ENCODE data around the gene SPEM2.

Gene SPEM2

DNA sequence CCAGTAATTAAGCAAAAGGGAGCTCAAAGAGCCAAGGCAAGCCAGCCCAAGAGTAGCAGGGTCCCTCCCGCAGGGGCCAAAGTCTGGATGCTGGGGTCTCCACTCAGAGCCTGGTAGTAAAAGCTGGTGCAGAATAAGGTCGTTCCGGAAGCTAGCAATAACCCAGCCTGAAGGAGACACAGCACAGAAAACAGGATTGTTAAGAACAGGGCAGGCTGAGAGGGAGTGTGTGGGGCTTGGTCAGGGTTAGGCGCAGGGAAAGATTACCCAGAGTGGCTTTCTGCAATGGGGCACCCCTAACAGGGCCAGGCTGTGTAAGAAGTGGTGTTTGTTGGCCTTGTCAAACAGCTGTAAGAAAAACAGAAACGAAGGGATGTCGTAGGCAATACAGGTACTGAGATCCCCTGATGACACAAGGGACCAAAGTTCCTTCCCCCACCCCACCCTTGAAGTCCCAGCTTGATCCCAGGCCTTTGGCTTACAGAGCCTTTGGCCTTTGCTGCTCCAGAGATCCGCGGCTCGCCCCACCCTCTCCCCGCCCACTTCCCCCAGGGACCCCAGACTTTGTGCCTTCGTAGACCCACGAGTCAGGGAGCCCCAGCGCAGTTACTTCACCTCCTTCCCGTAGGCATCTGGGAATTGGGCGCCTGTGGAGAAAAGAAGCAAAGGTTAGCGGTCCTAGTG is 22.2 kb upstream of the SPEM2 start:
- no peak for TF ChIP-seq CTCF (IDR thresholded peaks at IDR 0.05; ENCODE audit: borderline replicate concordance, control extremely low read depth, extremely low read depth, insufficient read depth, missing control alignments)
- no peak for DNase-seq (ENCODE audit: low spot score)
- in situ Hi-C loops (cut with MboI; ENCODE audit: low sequenced_read_pairs, unreplicated experiment): no loop called here

DNA sequence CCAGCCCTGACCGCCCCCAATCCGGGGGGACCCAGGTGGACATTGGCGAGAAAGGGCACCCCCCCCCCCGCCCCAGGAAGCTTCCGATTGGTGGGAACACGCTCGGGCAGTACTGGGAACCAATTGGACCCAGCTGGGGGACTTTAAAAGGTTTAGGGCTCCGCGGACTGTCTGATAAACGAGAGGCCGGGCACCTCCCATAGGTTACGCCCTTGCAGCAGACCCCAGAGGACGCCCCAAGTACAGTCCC is 21.8 kb upstream of the SPEM2 start:
- no peak for TF ChIP-seq CTCF (IDR thresholded peaks at IDR 0.05; ENCODE audit: borderline replicate concordance, control extremely low read depth, extremely low read depth, insufficient read depth, missing control alignments)
- in situ Hi-C loops (cut with MboI; ENCODE audit: low sequenced_read_pairs, unreplicated experiment): no loop called here
- no peak for DNase-seq (ENCODE audit: low spot score)

DNA sequence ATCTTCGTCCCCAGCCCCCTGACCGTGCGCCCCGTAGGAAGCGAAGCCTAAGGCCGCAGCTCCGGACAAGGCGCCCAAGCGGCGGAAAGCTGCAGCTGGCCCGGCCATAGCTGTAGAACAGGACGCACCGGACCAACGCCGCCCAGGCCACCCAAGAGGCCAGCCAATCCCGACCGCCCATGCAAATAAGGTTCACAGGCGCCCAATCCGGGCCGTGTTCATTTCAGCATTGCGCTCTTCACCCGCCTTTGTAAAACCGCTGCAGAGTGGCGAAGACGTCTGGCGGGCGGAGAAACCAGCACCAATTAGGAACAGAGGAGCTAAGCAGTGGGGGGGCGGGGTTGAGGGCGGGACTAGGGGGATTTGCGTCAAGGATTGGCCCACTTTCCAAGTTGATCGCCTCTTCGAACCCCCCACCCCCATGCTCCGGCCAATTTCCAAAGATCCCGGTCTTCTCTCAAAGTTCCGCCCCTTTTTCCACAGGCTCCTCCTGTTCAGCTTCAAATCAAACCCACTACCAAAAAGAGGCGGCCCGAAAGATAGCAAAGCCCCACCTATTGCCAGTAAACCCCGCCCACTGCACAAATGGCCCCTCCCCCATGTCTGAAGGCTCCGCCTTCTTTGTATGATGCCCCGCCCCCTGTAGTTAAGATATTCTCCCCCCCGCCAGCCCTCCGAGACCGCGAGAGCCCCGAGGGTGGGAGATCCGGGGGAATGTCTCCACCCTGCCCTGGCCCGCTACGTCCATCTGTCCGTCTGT is 21.3 kb upstream of the SPEM2 start, which contains the start of gene TMEM256:
Gene TMEM256 (minus strand): TSS at position 121 of the 760 bp plus-strand sequence. CDS start 13 bp downstream, at position 108.
- in situ Hi-C loops (cut with MboI; ENCODE audit: low sequenced_read_pairs, unreplicated experiment): no loop called here
- no peak for TF ChIP-seq CTCF (IDR thresholded peaks at IDR 0.05; ENCODE audit: borderline replicate concordance, control extremely low read depth, extremely low read depth, insufficient read depth, missing control alignments)
- peak; percentile 97 for DNase-seq (ENCODE audit: low spot score)

- in situ Hi-C loops (cut with MboI; ENCODE audit: low sequenced_read_pairs, unreplicated experiment): no loop called here
- no peak for DNase-seq (ENCODE audit: low spot score)
- TF ChIP-seq CTCF (IDR thresholded peaks at IDR 0.05; ENCODE audit: borderline replicate concordance, control extremely low read depth, extremely low read depth, insufficient read depth, missing control alignments): no peak
Measured at GRCh38 chr17:7404737-7405349, 20.6 kb upstream of the SPEM2 start.

GRCh38 chr17:7405350-7406234 is 19.8 kb upstream of the SPEM2 start:
- no peak for DNase-seq (ENCODE audit: low spot score)
- TF ChIP-seq CTCF (IDR thresholded peaks at IDR 0.05; ENCODE audit: borderline replicate concordance, control extremely low read depth, extremely low read depth, insufficient read depth, missing control alignments): no peak
- in situ Hi-C loops (cut with MboI; ENCODE audit: low sequenced_read_pairs, unreplicated experiment): no loop called here

GRCh38 chr17:7406235-7406825 is 19.1 kb upstream of the SPEM2 start:
- TF ChIP-seq CTCF (IDR thresholded peaks at IDR 0.05; ENCODE audit: borderline replicate concordance, control extremely low read depth, extremely low read depth, insufficient read depth, missing control alignments): no peak
- DNase-seq (ENCODE audit: low spot score): no peak
- in situ Hi-C loops (cut with MboI; ENCODE audit: low sequenced_read_pairs, unreplicated experiment): no loop called here

All from GM13976 (cell line).